ENCODE results near the gene AHCTF1.
"Not testable (repeated sequence)": the region's sequence is repeated elsewhere in the genome, so short reads cannot be mapped to it uniquely, and the experiment has no call there.

Gene AHCTF1

DNA sequence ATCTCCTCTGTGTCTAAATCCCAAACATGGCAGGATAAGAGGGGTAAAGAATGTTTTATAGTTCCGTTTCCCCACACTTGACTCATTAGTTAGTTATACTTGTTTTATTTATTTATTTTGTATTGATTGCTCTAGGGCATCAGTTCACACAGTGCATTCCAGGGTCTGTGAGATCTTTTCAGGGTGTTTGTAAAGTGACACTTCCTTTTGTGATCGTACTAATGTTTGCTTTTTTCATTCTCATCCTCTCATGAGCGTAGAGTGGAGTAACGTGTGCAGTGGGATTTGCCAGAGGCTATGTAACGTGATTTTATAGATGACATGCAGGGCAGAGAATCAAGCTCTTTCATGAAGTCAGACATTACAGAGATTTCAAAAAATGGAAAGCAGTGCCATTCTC is 104.4 kb downstream of the AHCTF1 start:
- no peak overlapping the region for H3K4me2 ChIP-seq (ENCODE audit: insufficient read depth, low read length)
- no peak overlapping the region for H3K9ac ChIP-seq (ENCODE audit: low read depth, low read length)
- H4K20me1 ChIP-seq (ENCODE audit: insufficient read depth, low read length), result 0 out of 2 replicates have a peak, but pooled peaks cover under 1% of the 10 kb centered on the region
- no peak overlapping the region for H3K27ac ChIP-seq (ENCODE audit: low read length)
- H3K36me3 ChIP-seq (ENCODE audit: insufficient read depth, low read length), result no peaks in the 10 kb centered on the region
- H3K27me3 ChIP-seq (ENCODE audit: insufficient read depth, low read length, poor library complexity), result no peaks in the 10 kb centered on the region
- H3K9me3 ChIP-seq (ENCODE audit: insufficient read depth, low read length, severe bottlenecking), result peaks cover 6% of the 10 kb centered on the region
- DNase-seq (no peak), ATAC-seq (ENCODE audit: insufficient read depth, low read depth) (no peak)
- peaks cover 8% of the 10 kb centered on the region for H3K4me1 ChIP-seq (ENCODE audit: insufficient read depth, low read length)
- TF ChIP-seq EZH2 (IDR thresholded peaks at IDR 0.05; ENCODE audit: borderline replicate concordance, low read depth, low read length, severe bottlenecking), result no peak
- TF ChIP-seq, protein P1, sequence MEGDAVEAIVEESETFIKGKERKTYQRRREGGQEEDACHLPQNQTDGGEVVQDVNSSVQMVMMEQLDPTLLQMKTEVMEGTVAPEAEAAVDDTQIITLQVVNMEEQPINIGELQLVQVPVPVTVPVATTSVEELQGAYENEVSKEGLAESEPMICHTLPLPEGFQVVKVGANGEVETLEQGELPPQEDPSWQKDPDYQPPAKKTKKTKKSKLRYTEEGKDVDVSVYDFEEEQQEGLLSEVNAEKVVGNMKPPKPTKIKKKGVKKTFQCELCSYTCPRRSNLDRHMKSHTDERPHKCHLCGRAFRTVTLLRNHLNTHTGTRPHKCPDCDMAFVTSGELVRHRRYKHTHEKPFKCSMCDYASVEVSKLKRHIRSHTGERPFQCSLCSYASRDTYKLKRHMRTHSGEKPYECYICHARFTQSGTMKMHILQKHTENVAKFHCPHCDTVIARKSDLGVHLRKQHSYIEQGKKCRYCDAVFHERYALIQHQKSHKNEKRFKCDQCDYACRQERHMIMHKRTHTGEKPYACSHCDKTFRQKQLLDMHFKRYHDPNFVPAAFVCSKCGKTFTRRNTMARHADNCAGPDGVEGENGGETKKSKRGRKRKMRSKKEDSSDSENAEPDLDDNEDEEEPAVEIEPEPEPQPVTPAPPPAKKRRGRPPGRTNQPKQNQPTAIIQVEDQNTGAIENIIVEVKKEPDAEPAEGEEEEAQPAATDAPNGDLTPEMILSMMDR (IDR thresholded peaks at IDR 0.05; ENCODE audit: borderline replicate concordance, extremely low read depth, low read length, poor library complexity, severe bottlenecking), result no peak
- no peak overlapping the region for H2AFZ ChIP-seq (ENCODE audit: low read depth, low read length)
- H3K79me2 ChIP-seq (ENCODE audit: insufficient read depth, low read length), result no peaks in the 10 kb centered on the region
- no peak overlapping the region for H3K4me3 ChIP-seq (ENCODE audit: low read depth in 1 of 2, low read length in 2 of 2)

GRCh38 chr1:246825557-246826175 is 106.1 kb downstream of the AHCTF1 start:
- H3K27me3 ChIP-seq (ENCODE audit: insufficient read depth, low read length, poor library complexity), result no peaks in the 10 kb centered on the region
- H3K4me2 ChIP-seq (ENCODE audit: insufficient read depth, low read length), result no peak overlapping the region
- DNase-seq (no peak), ATAC-seq (ENCODE audit: insufficient read depth, low read depth) (no peak)
- peaks cover 25% of the 10 kb centered on the region for H3K4me1 ChIP-seq (ENCODE audit: insufficient read depth, low read length)
- H3K4me3 ChIP-seq (ENCODE audit: low read depth in 1 of 2, low read length in 2 of 2), result no peak overlapping the region
- no peak overlapping the region for H2AFZ ChIP-seq (ENCODE audit: low read depth, low read length)
- no peak overlapping the region for H3K9ac ChIP-seq (ENCODE audit: low read depth, low read length)
- TF ChIP-seq, protein P1 (IDR thresholded peaks at IDR 0.05; ENCODE audit: borderline replicate concordance, extremely low read depth, low read length, poor library complexity, severe bottlenecking), result no peak
- TF ChIP-seq EZH2 (IDR thresholded peaks at IDR 0.05; ENCODE audit: borderline replicate concordance, low read depth, low read length, severe bottlenecking), result no peak
- peaks cover 4% of the 10 kb centered on the region for H4K20me1 ChIP-seq (ENCODE audit: insufficient read depth, low read length)
- no peaks in the 10 kb centered on the region for H3K79me2 ChIP-seq (ENCODE audit: insufficient read depth, low read length)
- no peaks in the 10 kb centered on the region for H3K36me3 ChIP-seq (ENCODE audit: insufficient read depth, low read length)
- H3K27ac ChIP-seq (ENCODE audit: low read length), result no peak overlapping the region
- peaks cover 6% of the 10 kb centered on the region for H3K9me3 ChIP-seq (ENCODE audit: insufficient read depth, low read length, severe bottlenecking)

GRCh38 chr1:246824541-246824940 is 107.2 kb downstream of the AHCTF1 start:
- H2AFZ ChIP-seq (ENCODE audit: low read depth, low read length), result no peak overlapping the region
- ATAC-seq (ENCODE audit: insufficient read depth, low read depth) (no peak), DNase-seq (no peak)
- peaks cover 28% of the 10 kb centered on the region for H3K4me1 ChIP-seq (ENCODE audit: insufficient read depth, low read length)
- no peak overlapping the region for H3K9ac ChIP-seq (ENCODE audit: low read depth, low read length)
- no peak overlapping the region for H3K4me2 ChIP-seq (ENCODE audit: insufficient read depth, low read length)
- no peaks in the 10 kb centered on the region for H3K79me2 ChIP-seq (ENCODE audit: insufficient read depth, low read length)
- H3K27ac ChIP-seq (ENCODE audit: low read length), result no peak overlapping the region
- no peak overlapping the region for H3K4me3 ChIP-seq (ENCODE audit: low read depth in 1 of 2, low read length in 2 of 2)
- H3K27me3 ChIP-seq (ENCODE audit: insufficient read depth, low read length, poor library complexity), result peaks cover 3% of the 10 kb centered on the region
- H3K36me3 ChIP-seq (ENCODE audit: insufficient read depth, low read length), result no peaks in the 10 kb centered on the region
- peaks cover 7% of the 10 kb centered on the region for H4K20me1 ChIP-seq (ENCODE audit: insufficient read depth, low read length)
- H3K9me3 ChIP-seq (ENCODE audit: insufficient read depth, low read length, severe bottlenecking), result peaks cover 3% of the 10 kb centered on the region
- no peak for TF ChIP-seq EZH2 (IDR thresholded peaks at IDR 0.05; ENCODE audit: borderline replicate concordance, low read depth, low read length, severe bottlenecking)
- TF ChIP-seq, protein P1 (IDR thresholded peaks at IDR 0.05; ENCODE audit: borderline replicate concordance, extremely low read depth, low read length, poor library complexity, severe bottlenecking), result no peak

DNA sequence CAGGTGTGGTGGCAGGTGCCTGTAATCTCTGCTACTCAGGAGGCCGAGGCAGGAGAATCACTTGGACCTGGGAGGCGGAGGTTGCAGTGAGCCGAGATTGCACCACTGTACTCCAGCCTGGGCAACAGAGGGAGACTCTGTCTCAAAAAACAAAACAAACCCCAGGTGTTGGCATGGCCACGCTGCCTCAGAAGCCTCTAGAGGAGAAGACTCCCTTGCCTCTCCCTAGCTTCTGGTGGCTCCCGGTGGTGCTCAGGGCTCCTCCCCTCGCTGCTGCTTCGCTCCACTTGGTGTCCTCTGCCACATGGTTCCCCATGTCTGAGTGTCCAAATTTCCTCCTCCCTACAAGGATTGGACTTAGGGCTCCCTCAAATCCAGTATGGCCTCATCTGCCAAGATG is 109.6 kb downstream of the AHCTF1 start:
- Histone ChIP-seq H3K4me2 (ENCODE audit: insufficient read depth, low read length) (0 out of 2 replicates have a peak overlapping the region, but pooled peaks have one; percentile 15), H3K4me1 (ENCODE audit: insufficient read depth, low read length) (peaks cover 28% of the 10 kb centered on the region)
- not testable (repeated sequence) for H3K9me3 ChIP-seq (ENCODE audit: insufficient read depth, low read length, severe bottlenecking); H4K20me1 ChIP-seq (ENCODE audit: insufficient read depth, low read length); H3K4me3 ChIP-seq (ENCODE audit: low read depth in 1 of 2, low read length in 2 of 2); H2AFZ ChIP-seq (ENCODE audit: low read depth, low read length); H3K27me3 ChIP-seq (ENCODE audit: insufficient read depth, low read length, poor library complexity); H3K9ac ChIP-seq (ENCODE audit: low read depth, low read length); H3K36me3 ChIP-seq (ENCODE audit: insufficient read depth, low read length); H3K27ac ChIP-seq (ENCODE audit: low read length); H3K79me2 ChIP-seq (ENCODE audit: insufficient read depth, low read length)
- DNase-seq, result peak; percentile 19
- ATAC-seq (ENCODE audit: insufficient read depth, low read depth), result peak; percentile 41
